Fibroblast of lung (primary cell): Measurements from ENCODE around the gene PFKP. TPM values are rescaled to one million over a fixed set of nuclear protein-coding genes. Genes with fewer than 3 reads are reported as not detected.

Experiments
- DNase-seq, 2 donors: peaks; one replicate each; pipeline versions ENCODE4 v3.0.0 to v3.0.0-alpha.2; 2010; ENCODE audit warnings: low read depth in 2 of 2
- H2AFZ ChIP-seq: 2 replicates; pipeline ENCODE4 v1.5.1; 2012; ENCODE audit warnings: low read length, control low read depth, inconsistent platforms
- H3K27ac ChIP-seq: 2 replicates; pipeline ENCODE4 v1.5.1; 2011; ENCODE audit warnings: low read length, control low read depth; ENCODE audit not compliant: insufficient read depth
- H3K27me3 ChIP-seq: 2 replicates; pipeline ENCODE4 v1.5.1; 2011; ENCODE audit warnings: mild to moderate bottlenecking, low read length; ENCODE audit not compliant: control insufficient read depth, insufficient read depth
- H3K36me3 ChIP-seq: 2 replicates; pipeline ENCODE4 v1.5.1; 2011; ENCODE audit warnings: low read length; ENCODE audit not compliant: control insufficient read depth, insufficient read depth
- H3K4me1 ChIP-seq: 2 replicates; pipeline ENCODE4 v1.5.1; 2011; ENCODE audit warnings: low read length; ENCODE audit not compliant: control insufficient read depth, insufficient read depth; ENCODE audit errors: extremely low read depth
- H3K4me2 ChIP-seq: 2 replicates; pipeline ENCODE4 v1.5.1; 2011; ENCODE audit warnings: low read length, control low read depth; ENCODE audit not compliant: insufficient read depth; ENCODE audit errors: extremely low read depth
- H3K4me3 ChIP-seq, 4 experiments: fragments of 200-600 bp in 1 of 4; sonication (generic) in 1 of 4; replicated peaks in 1 of 4; 2 replicates each; pipeline ENCODE4 v1.5.1; 2011 to 2016; ENCODE audit warnings: low read length in 4 of 4, low read depth in 3 of 4, mild to moderate bottlenecking in 3 of 4, control low read depth in 2 of 4, inconsistent platforms in 1 of 4, mixed read lengths in 1 of 4; ENCODE audit not compliant: insufficient read depth in 1 of 4; ENCODE audit errors: control extremely low read depth in 1 of 4
- H3K79me2 ChIP-seq: 2 replicates; pipeline ENCODE4 v1.5.1; 2012; ENCODE audit warnings: mild to moderate bottlenecking, low read length, inconsistent platforms; ENCODE audit not compliant: control insufficient read depth, insufficient read depth
- H3K9ac ChIP-seq: 2 replicates; pipeline ENCODE4 v1.5.1; 2011; ENCODE audit warnings: mild to moderate bottlenecking, low read length, control low read depth; ENCODE audit not compliant: insufficient read depth
- H3K9me3 ChIP-seq: 2 replicates; pipeline ENCODE4 v1.5.1; 2012; ENCODE audit warnings: low read depth, low read length; ENCODE audit not compliant: control insufficient read depth, insufficient read depth
- H4K20me1 ChIP-seq: 2 replicates; pipeline ENCODE4 v1.5.1; 2011; ENCODE audit warnings: low read length; ENCODE audit not compliant: control insufficient read depth, insufficient read depth; ENCODE audit errors: extremely low read depth
- EZH2 ChIP-seq: IDR thresholded peaks from 2 replicates; pipeline ENCODE4 v1.5.1; 2012; ENCODE audit warnings: low read length, control low read depth, mild to moderate bottlenecking; ENCODE audit errors: missing control alignments
- polyA plus RNA-seq, 2 donors: library from polyadenylated mRNA; depleted of rRNA in 1 of 2; stranded (reverse) in 1 of 2; unstranded in 1 of 2; fragments of >200 nt; gene quantifications; 2 replicates each; pipeline ENCODE4 v1.2.1, GENCODE V29; 2011 to 2012; ENCODE audit warnings: missing spikeins in 1 of 2
- total RNA-seq: library from RNA; depleted of rRNA; stranded (reverse); fragments of >200 nt; gene quantifications from 2 replicates; pipeline ENCODE4 v1.2.1, GENCODE V29; 2014
- TF ChIP-seq, protein P1 (sequence below), 2 donors: IDR thresholded peaks in 1 of 2; conservative IDR thresholded peaks in 1 of 2; 1 replicate in 1 of 2; 2 replicates in 1 of 2; pipeline ENCODE4 v1.5.1; 2011 to 2012; ENCODE audit warnings: low read length in 2 of 2, control low read depth in 1 of 2, inconsistent platforms in 1 of 2, low read depth in 1 of 2, mild to moderate bottlenecking in 1 of 2

The PFKP gene
- total and polyA plus RNA-seq, 2 donors (not counting 1 experiment from before 2014, with no cell fraction given): 74.3 to 90.3 TPM

DNA sequence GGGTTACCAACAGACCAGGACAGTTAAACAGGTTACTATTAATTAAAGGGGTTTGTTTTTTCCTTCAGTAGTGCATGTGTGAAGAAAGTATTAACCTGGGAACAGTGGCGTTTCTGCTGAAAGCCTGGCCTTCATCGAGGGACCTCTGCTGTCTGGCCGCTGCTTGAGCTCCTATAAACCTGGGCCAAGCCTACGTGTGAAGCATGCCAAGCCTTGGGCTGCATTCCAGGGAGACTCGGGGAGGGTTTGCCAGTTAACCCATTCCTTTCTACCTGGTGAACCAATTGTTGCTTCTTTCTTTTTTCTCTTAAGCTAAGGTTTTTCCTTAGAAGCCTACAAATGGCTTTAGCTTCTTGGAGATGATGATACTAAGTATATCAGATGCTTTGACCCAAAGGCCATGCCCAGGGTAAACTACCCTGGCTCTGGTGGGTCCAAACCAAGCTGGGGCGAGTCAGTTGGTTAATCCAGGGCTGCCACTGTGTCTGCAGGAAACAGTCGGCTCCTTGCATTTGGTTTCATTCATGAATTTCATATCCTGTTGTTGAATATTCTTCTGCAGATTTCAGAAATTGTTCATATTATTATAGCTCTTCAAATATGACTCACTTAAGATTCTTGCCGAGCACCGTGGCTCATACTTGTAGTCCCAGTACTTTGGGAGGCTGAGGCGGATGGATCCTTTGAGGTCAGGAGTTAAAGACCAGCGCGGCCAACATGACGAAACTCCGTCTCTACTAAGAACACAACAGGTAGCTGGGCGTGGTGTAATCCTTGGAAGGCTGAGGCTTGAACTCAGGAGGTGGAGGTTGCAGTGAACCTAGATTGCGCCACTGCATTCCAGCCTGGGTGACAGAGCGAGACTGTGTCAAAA, 23.8 kb downstream of the PFKP start:
- Histone ChIP-seq H3K9ac (no peak overlapping the region), H3K4me3 (peak overlapping the region in 1 of 4 experiments; percentile 11), H3K27ac (peak overlapping the region; percentile 71), H2AFZ (no peak overlapping the region), H3K9me3 (no peaks in the 10 kb centered on the region), H3K79me2 (peaks cover 62% of the 10 kb centered on the region), H4K20me1 (no peaks in the 10 kb centered on the region), H3K27me3 (no peaks in the 10 kb centered on the region), H3K4me2 (peak overlapping the region; percentile 59), H3K36me3 (peaks cover 8% of the 10 kb centered on the region), H3K4me1 (peaks cover 25% of the 10 kb centered on the region)
- DNase-seq: peak; percentile 92 to 96
- TF ChIP-seq, protein P1, sequence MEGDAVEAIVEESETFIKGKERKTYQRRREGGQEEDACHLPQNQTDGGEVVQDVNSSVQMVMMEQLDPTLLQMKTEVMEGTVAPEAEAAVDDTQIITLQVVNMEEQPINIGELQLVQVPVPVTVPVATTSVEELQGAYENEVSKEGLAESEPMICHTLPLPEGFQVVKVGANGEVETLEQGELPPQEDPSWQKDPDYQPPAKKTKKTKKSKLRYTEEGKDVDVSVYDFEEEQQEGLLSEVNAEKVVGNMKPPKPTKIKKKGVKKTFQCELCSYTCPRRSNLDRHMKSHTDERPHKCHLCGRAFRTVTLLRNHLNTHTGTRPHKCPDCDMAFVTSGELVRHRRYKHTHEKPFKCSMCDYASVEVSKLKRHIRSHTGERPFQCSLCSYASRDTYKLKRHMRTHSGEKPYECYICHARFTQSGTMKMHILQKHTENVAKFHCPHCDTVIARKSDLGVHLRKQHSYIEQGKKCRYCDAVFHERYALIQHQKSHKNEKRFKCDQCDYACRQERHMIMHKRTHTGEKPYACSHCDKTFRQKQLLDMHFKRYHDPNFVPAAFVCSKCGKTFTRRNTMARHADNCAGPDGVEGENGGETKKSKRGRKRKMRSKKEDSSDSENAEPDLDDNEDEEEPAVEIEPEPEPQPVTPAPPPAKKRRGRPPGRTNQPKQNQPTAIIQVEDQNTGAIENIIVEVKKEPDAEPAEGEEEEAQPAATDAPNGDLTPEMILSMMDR (conservative IDR thresholded peaks at IDR 0.05 in 1 of 2, IDR thresholded peaks at IDR 0.05 in 1 of 2; ENCODE audit: low read depth in 1 of 2, low read length in 2 of 2): peak in 1 of 2 donors; percentile 1
- no peak for TF ChIP-seq EZH2

DNA sequence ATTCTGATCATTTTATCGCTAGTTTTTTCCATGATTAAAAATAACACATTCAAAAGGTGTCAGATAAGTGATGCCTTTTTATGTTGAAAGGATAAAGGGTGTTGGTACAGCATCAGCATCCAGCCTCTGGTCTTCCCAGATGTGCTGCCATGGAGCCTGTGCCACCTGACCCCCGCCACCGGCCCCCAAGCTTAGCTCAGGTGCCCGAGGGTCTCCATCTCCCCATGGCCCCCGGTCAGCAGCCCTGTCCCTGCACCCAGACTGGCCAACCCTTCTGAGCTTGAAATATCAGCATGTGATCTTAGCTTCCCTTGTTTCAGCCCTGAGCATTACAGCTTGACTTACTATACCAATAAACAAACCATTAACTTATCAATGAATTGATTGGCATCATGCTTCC, 24.6 kb downstream of the PFKP start:
- no peak overlapping the region for H3K9ac ChIP-seq
- H3K9me3 ChIP-seq: no peaks in the 10 kb centered on the region
- H3K27ac ChIP-seq: peak overlapping the region; percentile 71
- no peak overlapping the region for H2AFZ ChIP-seq
- H3K79me2 ChIP-seq: peaks cover 60% of the 10 kb centered on the region
- H3K4me3 ChIP-seq: no peak overlapping the region
- peaks cover 5% of the 10 kb centered on the region for H3K36me3 ChIP-seq
- H4K20me1 ChIP-seq: no peaks in the 10 kb centered on the region
- DNase-seq: no peak
- no peak overlapping the region for H3K4me2 ChIP-seq
- H3K4me1 ChIP-seq: peaks cover 30% of the 10 kb centered on the region
- H3K27me3 ChIP-seq: no peaks in the 10 kb centered on the region
- TF ChIP-seq EZH2: no peak

DNA sequence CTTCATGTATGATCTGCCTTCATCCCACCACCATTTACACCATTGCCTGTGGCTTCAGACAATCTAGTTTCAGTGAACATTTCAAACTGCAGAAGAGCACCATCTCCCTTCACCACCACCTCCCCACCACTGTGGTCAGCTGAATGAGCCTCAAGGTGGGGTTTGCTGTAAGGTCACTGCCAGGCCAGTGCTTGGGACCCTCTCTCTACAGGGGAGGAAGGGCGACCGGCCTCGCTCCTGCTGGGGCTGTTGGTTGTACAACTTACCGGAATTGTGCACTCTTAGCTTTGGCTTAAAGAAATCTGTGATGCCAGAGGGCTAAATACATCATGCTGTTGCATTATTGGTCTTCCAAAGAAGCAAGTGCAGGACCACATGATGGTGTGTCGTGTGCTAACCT, 26.6 kb downstream of the PFKP start:
- H2AFZ ChIP-seq: no peak overlapping the region
- no peaks in the 10 kb centered on the region for H4K20me1 ChIP-seq
- no peak for DNase-seq
- H3K9me3 ChIP-seq: no peaks in the 10 kb centered on the region
- peaks cover 61% of the 10 kb centered on the region for H3K79me2 ChIP-seq
- H3K27me3 ChIP-seq: no peaks in the 10 kb centered on the region
- no peak for TF ChIP-seq EZH2
- TF ChIP-seq, protein P1 (conservative IDR thresholded peaks at IDR 0.05 in 1 of 2, IDR thresholded peaks at IDR 0.05 in 1 of 2; ENCODE audit: low read depth in 1 of 2, low read length in 2 of 2): no peak
- no peak overlapping the region for H3K4me2 ChIP-seq
- peaks cover 8% of the 10 kb centered on the region for H3K36me3 ChIP-seq
- H3K27ac ChIP-seq: peak overlapping the region; percentile 92
- H3K9ac ChIP-seq: no peak overlapping the region
- peaks cover 36% of the 10 kb centered on the region for H3K4me1 ChIP-seq
- no peak overlapping the region for H3K4me3 ChIP-seq
